Measurements from ENCODE around the gene DUSP19. TPM values are rescaled to one million over a fixed set of nuclear protein-coding genes. Genes with fewer than 3 reads are reported as not detected.
A peak's percentile ranks its signal among the peaks of the same experiment; 100 is the strongest.

The DUSP19 gene
- total and polyA plus RNA-seq, 2 experiments from 2014 or later, result 1.2 to 4.7 TPM

DNA sequence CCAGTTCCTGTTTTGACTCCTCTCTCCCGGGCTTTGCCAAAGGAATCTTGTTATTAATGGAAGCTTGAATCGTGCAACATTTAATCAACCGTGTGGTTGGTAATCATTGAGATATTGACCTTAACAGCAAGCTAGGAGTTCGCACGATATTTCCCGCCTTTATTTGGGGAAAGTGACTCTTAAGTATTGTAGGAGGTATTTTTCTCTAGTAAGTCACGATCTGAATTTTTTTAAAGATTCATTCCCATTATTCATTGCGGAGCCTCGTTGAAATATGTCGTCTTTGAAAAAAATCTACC is 46.4 kb downstream of the DUSP19 start:
- no peaks in the 10 kb centered on the region for H4K20me1 ChIP-seq (ENCODE audit: insufficient read depth, poor library complexity, severe bottlenecking)
- H3K36me3 ChIP-seq (replicated peaks; ENCODE audit: insufficient read depth, low read depth), result peaks cover 4% of the 10 kb centered on the region
- no peaks in the 10 kb centered on the region for H3K27me3 ChIP-seq
- TF ChIP-seq EZH2 (IDR thresholded peaks at IDR 0.05; ENCODE audit: borderline replicate concordance) (no peak), EZH2phosphoT487 (IDR thresholded peaks at IDR 0.05; ENCODE audit: low read depth, severe bottlenecking, unreplicated experiment) (no peak)
- TF ChIP-seq, protein P1, sequence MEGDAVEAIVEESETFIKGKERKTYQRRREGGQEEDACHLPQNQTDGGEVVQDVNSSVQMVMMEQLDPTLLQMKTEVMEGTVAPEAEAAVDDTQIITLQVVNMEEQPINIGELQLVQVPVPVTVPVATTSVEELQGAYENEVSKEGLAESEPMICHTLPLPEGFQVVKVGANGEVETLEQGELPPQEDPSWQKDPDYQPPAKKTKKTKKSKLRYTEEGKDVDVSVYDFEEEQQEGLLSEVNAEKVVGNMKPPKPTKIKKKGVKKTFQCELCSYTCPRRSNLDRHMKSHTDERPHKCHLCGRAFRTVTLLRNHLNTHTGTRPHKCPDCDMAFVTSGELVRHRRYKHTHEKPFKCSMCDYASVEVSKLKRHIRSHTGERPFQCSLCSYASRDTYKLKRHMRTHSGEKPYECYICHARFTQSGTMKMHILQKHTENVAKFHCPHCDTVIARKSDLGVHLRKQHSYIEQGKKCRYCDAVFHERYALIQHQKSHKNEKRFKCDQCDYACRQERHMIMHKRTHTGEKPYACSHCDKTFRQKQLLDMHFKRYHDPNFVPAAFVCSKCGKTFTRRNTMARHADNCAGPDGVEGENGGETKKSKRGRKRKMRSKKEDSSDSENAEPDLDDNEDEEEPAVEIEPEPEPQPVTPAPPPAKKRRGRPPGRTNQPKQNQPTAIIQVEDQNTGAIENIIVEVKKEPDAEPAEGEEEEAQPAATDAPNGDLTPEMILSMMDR (IDR thresholded peaks at IDR 0.05; ENCODE audit: poor library complexity), result no peak
- WGBS (ENCODE audit: low lambda C conversion rate, missing lambda C conversion rate), result 0% methylated on average over 10 of the region's 10 CpGs
- H3K79me2 ChIP-seq, result peaks cover 47% of the 10 kb centered on the region
- peak overlapping the region; percentile 80 for H3K4me2 ChIP-seq
- no peaks in the 10 kb centered on the region for H3K9me3 ChIP-seq (ENCODE audit: low read depth)
- DNase-seq (ENCODE audit: low spot score), result no peak
- peak overlapping the region; percentile 47 for H3K4me3 ChIP-seq
- H3K27ac ChIP-seq, result peak overlapping the region; percentile 96
- H2AFZ ChIP-seq, result peak overlapping the region; percentile 82
- H3K9me2 ChIP-seq (replicated peaks; ENCODE audit: insufficient read depth), result no peaks in the 10 kb centered on the region
- H3K4me1 ChIP-seq (ENCODE audit: insufficient read depth), result peaks cover 6% of the 10 kb centered on the region

DNA sequence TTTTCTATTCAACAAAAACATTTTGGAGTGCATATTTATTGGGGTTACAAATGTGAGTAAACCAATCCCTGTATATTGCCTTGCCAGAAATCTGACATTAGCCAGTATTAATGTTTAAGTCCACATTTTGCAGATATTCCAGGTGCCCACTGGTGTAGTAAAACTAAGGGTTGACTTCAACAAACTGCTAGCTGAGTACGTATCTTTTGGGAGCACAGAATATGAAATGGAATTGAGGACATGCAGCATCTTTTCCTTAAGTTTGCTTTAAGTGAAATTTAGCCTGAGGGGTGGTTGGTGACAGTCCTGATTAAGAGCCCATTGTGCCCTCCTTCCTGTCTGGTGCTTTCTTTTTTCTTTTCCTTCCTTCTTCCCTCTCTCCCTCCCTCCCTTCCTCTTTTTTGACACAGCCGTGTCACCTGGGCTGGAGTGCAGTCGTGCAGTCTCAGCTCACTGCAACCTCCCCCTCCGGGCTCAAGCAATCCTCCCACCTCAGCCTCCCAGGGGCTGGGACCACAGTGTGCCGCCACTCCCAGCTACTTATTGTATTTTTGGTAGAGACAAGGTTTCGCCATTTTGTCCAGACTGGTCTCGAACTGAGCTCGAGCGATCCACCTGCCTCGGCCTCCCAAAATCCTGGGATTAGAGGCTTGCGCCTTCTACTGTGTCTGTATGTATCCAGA is 47.3 kb downstream of the DUSP19 start:
- no peaks in the 10 kb centered on the region for H3K27me3 ChIP-seq
- peaks cover 4% of the 10 kb centered on the region for H3K36me3 ChIP-seq (replicated peaks; ENCODE audit: insufficient read depth, low read depth)
- H3K9me3 ChIP-seq (ENCODE audit: low read depth), result no peaks in the 10 kb centered on the region
- no peak overlapping the region for H3K27ac ChIP-seq
- H3K79me2 ChIP-seq, result peaks cover 50% of the 10 kb centered on the region
- DNase-seq (ENCODE audit: low spot score), result no peak
- no peak for TF ChIP-seq EZH2 (IDR thresholded peaks at IDR 0.05; ENCODE audit: borderline replicate concordance)
- no peak for TF ChIP-seq EZH2phosphoT487 (IDR thresholded peaks at IDR 0.05; ENCODE audit: low read depth, severe bottlenecking, unreplicated experiment)
- 81% methylated on average over 11 of the region's 11 CpGs for WGBS (ENCODE audit: low lambda C conversion rate, missing lambda C conversion rate)
- no peaks in the 10 kb centered on the region for H3K9me2 ChIP-seq (replicated peaks; ENCODE audit: insufficient read depth)
- no peak overlapping the region for H2AFZ ChIP-seq
- H3K4me1 ChIP-seq (ENCODE audit: insufficient read depth), result peaks cover 6% of the 10 kb centered on the region
- H3K4me3 ChIP-seq, result peak overlapping the region; percentile 47
- H4K20me1 ChIP-seq (ENCODE audit: insufficient read depth, poor library complexity, severe bottlenecking), result no peaks in the 10 kb centered on the region
- H3K4me2 ChIP-seq, result peak overlapping the region; percentile 80

DNA sequence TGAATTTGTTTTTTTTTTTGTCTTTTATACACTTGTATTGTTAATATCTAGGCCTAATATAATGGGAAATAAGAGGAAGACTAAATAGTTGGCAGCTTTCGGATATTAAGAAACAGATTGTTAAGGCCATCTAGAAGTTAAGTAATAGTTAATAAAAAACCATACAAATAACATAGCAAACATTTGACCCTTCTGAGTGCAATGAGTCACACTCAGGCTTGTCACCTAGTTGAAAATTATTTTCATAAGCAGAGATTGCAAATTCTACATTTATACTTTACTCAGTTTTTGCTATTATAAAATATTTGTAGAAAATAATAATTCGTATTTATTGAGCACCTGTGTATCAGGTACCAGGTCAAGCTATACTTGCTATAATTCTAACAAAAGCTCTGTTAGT is 48.1 kb downstream of the DUSP19 start:
- WGBS (ENCODE audit: low lambda C conversion rate, missing lambda C conversion rate), result 87% methylated on average over 2 of the region's 2 CpGs
- Histone ChIP-seq H3K9me2 (replicated peaks; ENCODE audit: insufficient read depth) (no peaks in the 10 kb centered on the region), H3K4me3 (peak overlapping the region; percentile 0), H3K36me3 (replicated peaks; ENCODE audit: insufficient read depth, low read depth) (peaks cover 4% of the 10 kb centered on the region), H4K20me1 (ENCODE audit: insufficient read depth, poor library complexity, severe bottlenecking) (no peaks in the 10 kb centered on the region), H2AFZ (no peak overlapping the region), H3K4me1 (ENCODE audit: insufficient read depth) (peaks cover 6% of the 10 kb centered on the region), H3K27me3 (no peaks in the 10 kb centered on the region), H3K79me2 (peaks cover 59% of the 10 kb centered on the region), H3K27ac (no peak overlapping the region), H3K9me3 (ENCODE audit: low read depth) (no peaks in the 10 kb centered on the region), H3K4me2 (peak overlapping the region; percentile 80)
- no peak for TF ChIP-seq EZH2 (IDR thresholded peaks at IDR 0.05; ENCODE audit: borderline replicate concordance)
- TF ChIP-seq, protein P1 (IDR thresholded peaks at IDR 0.05; ENCODE audit: poor library complexity), result no peak
- no peak for TF ChIP-seq EZH2phosphoT487 (IDR thresholded peaks at IDR 0.05; ENCODE audit: low read depth, severe bottlenecking, unreplicated experiment)
- no peak for DNase-seq (ENCODE audit: low spot score)

DNA sequence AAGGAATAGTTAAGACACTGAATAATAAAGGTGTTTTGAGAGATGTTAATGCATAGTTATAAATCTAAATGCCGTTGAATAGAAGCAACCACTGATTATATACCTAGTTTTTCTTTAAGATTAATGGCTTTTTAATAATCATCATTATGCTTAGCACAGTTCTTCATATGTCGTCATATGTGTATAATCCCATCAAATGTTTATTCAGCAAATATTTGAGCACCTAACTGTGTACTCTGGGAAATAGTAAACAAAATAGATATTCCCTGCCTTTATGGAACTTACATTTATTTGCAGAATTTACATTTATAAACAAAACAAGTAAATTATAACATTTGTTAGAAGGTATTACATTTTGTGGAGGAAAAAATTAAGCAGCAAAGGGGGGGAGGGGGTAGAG is 55.5 kb downstream of the DUSP19 start:
- Histone ChIP-seq H3K9me3 (ENCODE audit: low read depth) (no peaks in the 10 kb centered on the region), H3K27ac (no peak overlapping the region), H4K20me1 (ENCODE audit: insufficient read depth, poor library complexity, severe bottlenecking) (no peaks in the 10 kb centered on the region), H3K9me2 (replicated peaks; ENCODE audit: insufficient read depth) (no peaks in the 10 kb centered on the region), H3K4me2 (no peak overlapping the region), H3K36me3 (replicated peaks; ENCODE audit: insufficient read depth, low read depth) (peaks cover under 1% of the 10 kb centered on the region), H3K27me3 (no peaks in the 10 kb centered on the region), H2AFZ (no peak overlapping the region), H3K4me1 (ENCODE audit: insufficient read depth) (no peaks in the 10 kb centered on the region), H3K79me2 (peaks cover 33% of the 10 kb centered on the region), H3K4me3 (no peak overlapping the region)
- no peak for DNase-seq (ENCODE audit: low spot score)
- TF ChIP-seq EZH2phosphoT487 (IDR thresholded peaks at IDR 0.05; ENCODE audit: low read depth, severe bottlenecking, unreplicated experiment) (no peak), EZH2 (IDR thresholded peaks at IDR 0.05; ENCODE audit: borderline replicate concordance) (no peak)
- TF ChIP-seq, protein P1 (IDR thresholded peaks at IDR 0.05; ENCODE audit: poor library complexity), result no peak
- 93% methylated on average over 2 of the region's 2 CpGs for WGBS (ENCODE audit: low lambda C conversion rate, missing lambda C conversion rate)

Measured in hepatocyte (in vitro differentiated cells).